Upper lobe of left lung (tissue), 4 donors: ENCODE data around the gene CNTNAP5.

ENCODE experiments used
- CTCF ChIP-seq, 6 experiments: fragments of 450-650 bp in 4 of 6; fragments of 200-600 bp in 2 of 6; sonication (generic) in 2 of 6; IDR thresholded peaks; one replicate each; pipeline ENCODE4 v1.5.1; 2016 to 2019; ENCODE audit warnings: antibody characterized with exemption in 6 of 6
- POLR2A ChIP-seq, 4 donors: fragments of 450-650 bp; IDR thresholded peaks; one replicate each; pipeline ENCODE4 v1.5.1; 2016 to 2017; ENCODE audit warnings: antibody characterized with exemption in 4 of 4, mild to moderate bottlenecking in 2 of 4
- POLR2AphosphoS5 ChIP-seq, 2 donors: sonication (generic); formaldehyde crosslinking; IDR thresholded peaks; one replicate each; pipeline ENCODE4 v1.5.1; 2017; ENCODE audit warnings: antibody characterized with exemption in 2 of 2

- TF ChIP-seq CTCF (IDR thresholded peaks at IDR 0.05), result no peak
- TF ChIP-seq POLR2A (IDR thresholded peaks at IDR 0.05), result no peak
- TF ChIP-seq POLR2AphosphoS5 (IDR thresholded peaks at IDR 0.05), result no peak
Measured at GRCh38 chr2:124883595-124883994, 858.5 kb downstream of the CNTNAP5 start.
